Activated T-helper 2 cell treated with anti-CD3 and anti-CD28 coated beads, Interferon-gamma antibody, Interleukin-2, Interleukin-4, amounts not matched to agents 10 μg/mL and 5 μg/mL and 100 μg/mL, durations not matched to agents 14 hours and 24 hours and 36 hours (primary cell): ENCODE measurements around the gene HK2. TPM values are rescaled to one million over a fixed set of nuclear protein-coding genes. Genes with fewer than 3 reads are reported as not detected.
A peak's percentile ranks its signal among the peaks of the same experiment; 100 is the strongest.

Experiments
- DNase-seq: peaks from one replicate; pipeline ENCODE4 v3.0.0; 2021; ENCODE audit warnings: low spot score
- H3K27ac Mint-ChIP-seq: one replicate; pipeline ENCODE4 v1.8.0; 2021; ENCODE audit warnings: mixed read lengths
- H3K27me3 Mint-ChIP-seq: one replicate; pipeline ENCODE4 v1.8.0; 2021; ENCODE audit warnings: low read depth, mixed read lengths
- H3K36me3 Mint-ChIP-seq: one replicate; pipeline ENCODE4 v1.8.0; 2021; ENCODE audit warnings: low read depth, mixed read lengths
- H3K4me1 Mint-ChIP-seq: one replicate; pipeline ENCODE4 v1.8.0; 2021; ENCODE audit warnings: low read depth, mixed read lengths
- H3K4me3 Mint-ChIP-seq: one replicate; pipeline ENCODE4 v1.8.0; 2021; ENCODE audit warnings: low read depth, mild to moderate bottlenecking, moderate library complexity, mixed read lengths
- H3K9me3 Mint-ChIP-seq: one replicate; pipeline ENCODE4 v1.8.0; 2021; ENCODE audit warnings: mixed read lengths
- intact Hi-C: fragments of 100-400 bp; cut with micrococcal nuclease; formaldehyde crosslinking; loops from one replicate; pipeline ENCODE4 v1.15.1; 2023
- total RNA-seq: library from RNA; stranded (reverse); gene quantifications from 2 replicates; pipeline ENCODE4 v1.2.3, GENCODE V29; 2022

HK2 gene
- total RNA-seq, 1 donor from 2014 or later: 102 TPM

- intact Hi-C loops: no loop called here
- no peaks in the 10 kb centered on the region for H3K27me3 Mint-ChIP-seq
- no peak for DNase-seq
- no peak overlapping the region for H3K27ac Mint-ChIP-seq
- peaks cover 44% of the 10 kb centered on the region for H3K4me1 Mint-ChIP-seq
- no peaks in the 10 kb centered on the region for H3K9me3 Mint-ChIP-seq
- peaks cover 72% of the 10 kb centered on the region for H3K36me3 Mint-ChIP-seq
- no peak overlapping the region for H3K4me3 Mint-ChIP-seq
These were observed 32.1 kb downstream of the HK2 start for GRCh38 chr2:74865770-74866674.

DNA sequence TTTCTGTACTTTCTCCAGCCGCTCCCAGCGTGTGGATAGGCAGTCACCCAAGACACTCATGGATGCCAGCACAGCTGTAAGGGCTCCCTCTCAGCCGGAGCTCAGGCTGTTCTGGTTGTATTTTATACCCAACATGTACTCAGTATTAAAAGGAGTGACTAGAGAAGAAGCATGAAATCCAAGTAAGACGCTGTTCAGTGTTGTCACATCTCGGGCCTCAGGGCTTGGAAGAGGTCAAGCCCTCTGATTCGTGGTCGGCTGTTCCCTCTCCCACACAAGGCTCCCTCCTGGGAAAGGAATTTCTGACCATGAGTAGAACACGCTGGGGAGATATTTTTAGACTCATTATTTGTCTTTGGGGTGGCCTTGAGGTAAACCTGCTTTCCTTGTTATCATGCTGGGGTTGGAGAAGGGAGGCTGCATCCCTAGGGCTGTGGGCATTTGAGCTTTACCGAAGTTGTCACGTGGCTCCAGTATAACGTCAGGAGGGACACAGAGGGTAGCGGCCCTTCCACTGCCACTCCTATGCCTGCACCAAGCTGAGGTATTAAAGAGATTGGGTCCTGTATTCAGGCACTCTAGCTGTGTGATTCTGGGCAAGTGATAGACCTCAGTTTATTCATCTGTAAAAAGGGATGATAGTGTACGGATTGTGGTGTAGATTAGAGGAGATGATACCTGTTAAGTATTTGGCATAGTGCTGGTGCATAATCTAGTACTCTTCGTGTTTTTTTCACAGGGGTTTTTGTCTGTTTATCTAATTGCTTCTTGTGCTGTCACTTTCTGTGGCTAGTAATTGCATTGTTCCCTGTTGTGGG, 34.1 kb downstream of the HK2 start:
- Mint-ChIP-seq H3K4me3 (no peak overlapping the region), H3K9me3 (no peaks in the 10 kb centered on the region), H3K4me1 (peaks cover 35% of the 10 kb centered on the region), H3K27me3 (no peaks in the 10 kb centered on the region), H3K27ac (no peak overlapping the region), H3K36me3 (peaks cover 75% of the 10 kb centered on the region)
- no peak for DNase-seq
- intact Hi-C loops: no loop called here

DNA sequence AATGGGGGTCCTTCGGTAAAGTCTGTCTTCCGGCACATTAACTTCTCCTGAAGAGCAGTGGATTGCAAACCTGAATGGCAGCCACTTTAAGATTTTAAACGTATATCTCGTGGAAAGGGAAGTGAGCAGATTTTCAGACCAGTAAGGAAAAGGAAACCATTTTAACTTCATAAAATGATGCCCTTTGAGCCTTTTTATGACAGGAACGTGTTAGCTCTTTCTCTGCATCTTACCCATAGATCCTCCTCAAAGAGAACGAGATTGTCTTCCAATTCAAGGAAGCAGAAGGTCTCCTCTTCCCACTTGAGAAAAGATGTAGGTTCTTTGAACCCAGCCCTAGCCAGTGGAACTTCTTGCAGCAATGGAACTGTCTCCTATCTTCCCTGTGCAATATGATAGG, 35.6 kb downstream of the HK2 start:
- Mint-ChIP-seq H3K36me3 (peaks cover 80% of the 10 kb centered on the region), H3K9me3 (no peaks in the 10 kb centered on the region), H3K27me3 (no peaks in the 10 kb centered on the region), H3K4me3 (no peak overlapping the region), H3K4me1 (peaks cover 29% of the 10 kb centered on the region), H3K27ac (no peak overlapping the region)
- intact Hi-C loops: no loop called here
- no peak for DNase-seq

DNA sequence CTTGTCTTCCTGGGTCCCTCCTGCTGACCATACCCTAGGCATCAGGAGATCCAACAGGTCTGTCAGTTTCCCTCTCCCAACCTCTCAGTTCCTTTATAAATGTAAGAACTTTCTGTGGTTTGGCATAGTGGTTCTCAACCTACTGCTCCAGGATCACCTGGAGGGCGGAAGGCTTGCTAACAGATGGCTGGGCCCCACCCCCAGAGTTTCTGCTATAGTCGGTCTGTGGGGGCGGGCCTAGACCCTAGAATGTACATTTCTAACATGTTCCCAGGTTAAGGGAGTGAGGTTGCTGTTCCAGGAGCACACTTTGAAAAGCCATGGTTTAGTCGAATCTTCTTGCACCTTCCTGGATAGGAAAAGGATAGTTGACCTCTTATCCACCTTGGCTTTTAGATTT, 37.0 kb downstream of the HK2 start:
- no peak overlapping the region for H3K27ac Mint-ChIP-seq
- H3K27me3 Mint-ChIP-seq: no peaks in the 10 kb centered on the region
- intact Hi-C loops: no loop called here
- H3K36me3 Mint-ChIP-seq: peaks cover 77% of the 10 kb centered on the region
- DNase-seq: no peak
- H3K4me3 Mint-ChIP-seq: no peak overlapping the region
- no peaks in the 10 kb centered on the region for H3K9me3 Mint-ChIP-seq
- H3K4me1 Mint-ChIP-seq: peaks cover 21% of the 10 kb centered on the region

GRCh38 chr2:74871414-74871813, 37.5 kb downstream of the HK2 start:
- no peak overlapping the region for H3K4me3 Mint-ChIP-seq
- no peaks in the 10 kb centered on the region for H3K27me3 Mint-ChIP-seq
- intact Hi-C loops: no loop called here
- peaks cover 79% of the 10 kb centered on the region for H3K36me3 Mint-ChIP-seq
- peak overlapping the region; percentile 15 for H3K27ac Mint-ChIP-seq
- DNase-seq: no peak
- H3K9me3 Mint-ChIP-seq: no peaks in the 10 kb centered on the region
- H3K4me1 Mint-ChIP-seq: peaks cover 19% of the 10 kb centered on the region

DNA sequence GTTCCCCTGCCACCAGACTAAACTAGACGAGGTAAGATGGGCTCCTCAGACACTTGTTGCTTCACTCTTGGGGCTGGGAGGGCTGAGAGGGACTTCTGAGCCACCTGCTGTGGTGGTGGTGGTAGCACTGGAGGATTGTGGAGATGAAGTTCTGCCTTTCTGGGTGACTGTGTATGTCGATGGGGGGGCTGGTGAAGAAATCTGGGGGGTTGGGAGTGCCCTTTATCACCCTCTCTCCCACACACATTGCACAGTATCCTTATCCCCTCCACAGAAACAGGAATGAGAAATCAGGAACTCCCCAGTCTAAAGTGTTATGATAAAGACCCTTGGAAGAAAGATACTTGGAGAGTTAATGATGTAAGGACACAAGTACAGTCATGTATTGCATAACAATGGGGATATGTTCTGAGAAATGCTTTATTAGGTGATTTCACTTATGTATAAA, 38.5 kb downstream of the HK2 start:
- H3K36me3 Mint-ChIP-seq: peaks cover 77% of the 10 kb centered on the region
- H3K27ac Mint-ChIP-seq: no peak overlapping the region
- H3K27me3 Mint-ChIP-seq: no peaks in the 10 kb centered on the region

GRCh38 chr2:74873012-74873665, 39.2 kb downstream of the HK2 start:
- peak overlapping the region; percentile 25 for H3K27ac Mint-ChIP-seq
- no peaks in the 10 kb centered on the region for H3K9me3 Mint-ChIP-seq
- no peak for DNase-seq
- H3K4me3 Mint-ChIP-seq: no peak overlapping the region
- peaks cover 10% of the 10 kb centered on the region for H3K4me1 Mint-ChIP-seq
- intact Hi-C loops: no loop called here
- H3K27me3 Mint-ChIP-seq: no peaks in the 10 kb centered on the region
- peaks cover 77% of the 10 kb centered on the region for H3K36me3 Mint-ChIP-seq

More for the DNA sequence above, 38.5 kb downstream of the HK2 start:
- H3K4me3 Mint-ChIP-seq: no peak overlapping the region
- DNase-seq: no peak
- no peaks in the 10 kb centered on the region for H3K9me3 Mint-ChIP-seq
- intact Hi-C loops: no loop called here
- peaks cover 15% of the 10 kb centered on the region for H3K4me1 Mint-ChIP-seq

- Mint-ChIP-seq H3K36me3 (peaks cover 77% of the 10 kb centered on the region), H3K27me3 (no peaks in the 10 kb centered on the region)
- intact Hi-C loops: no loop called here
These were observed 40.0 kb downstream of the HK2 start for GRCh38 chr2:74873678-74874640.

GRCh38 chr2:74876081-74876886, 42.4 kb downstream of the HK2 start:
- Mint-ChIP-seq H3K36me3 (peaks cover 84% of the 10 kb centered on the region), H3K27me3 (no peaks in the 10 kb centered on the region), H3K4me3 (no peak overlapping the region), H3K9me3 (no peaks in the 10 kb centered on the region), H3K4me1 (peaks cover 3% of the 10 kb centered on the region), H3K27ac (peak overlapping the region; percentile 47)
- intact Hi-C loops: loop anchor here (1.0 to 2.0 kb wide), 3 partner anchors 41 to 186 kb away; partner anchors contain the start of gene HK2
- DNase-seq: peak; percentile 30

More at GRCh38 chr2:74873678-74874640, 40.0 kb downstream of the HK2 start:
- Mint-ChIP-seq H3K4me1 (peaks cover 3% of the 10 kb centered on the region), H3K9me3 (no peaks in the 10 kb centered on the region), H3K27ac (no peak overlapping the region), H3K4me3 (no peak overlapping the region)
- DNase-seq: no peak

DNA sequence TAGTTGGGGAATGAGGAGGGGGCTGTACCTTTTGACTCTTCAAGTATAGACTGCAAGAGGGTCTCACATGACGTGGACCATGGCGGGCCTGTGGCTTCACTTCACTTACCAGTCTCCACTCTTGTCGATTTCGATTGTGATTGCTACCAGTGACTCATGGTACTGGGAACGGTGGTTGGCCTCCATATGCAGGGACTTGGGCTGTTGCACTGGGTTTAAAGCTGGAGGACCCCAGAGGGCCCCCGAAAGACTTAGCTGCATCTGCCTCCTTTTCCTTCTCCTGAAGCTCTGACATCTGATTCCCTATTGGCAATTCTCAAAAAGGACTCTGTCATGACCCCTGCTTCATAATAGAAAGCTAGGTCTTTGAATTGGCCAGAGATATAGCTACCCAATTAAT, 43.4 kb downstream of the HK2 start:
- H3K27me3 Mint-ChIP-seq: no peaks in the 10 kb centered on the region
- DNase-seq: no peak
- intact Hi-C loops: loop anchor here (2.0 kb wide), 1 partner anchor 43 kb away; the partner anchor contains the start of gene HK2
- H3K4me1 Mint-ChIP-seq: peaks cover 3% of the 10 kb centered on the region
- H3K27ac Mint-ChIP-seq: no peak overlapping the region
- no peak overlapping the region for H3K4me3 Mint-ChIP-seq
- peaks cover 82% of the 10 kb centered on the region for H3K36me3 Mint-ChIP-seq
- no peaks in the 10 kb centered on the region for H3K9me3 Mint-ChIP-seq

- intact Hi-C loops: loop anchor here (2.0 kb wide), 1 partner anchor 43 kb away; the partner anchor contains the start of gene HK2
- Mint-ChIP-seq H3K4me3 (no peak overlapping the region), H3K9me3 (no peaks in the 10 kb centered on the region), H3K36me3 (peaks cover 81% of the 10 kb centered on the region), H3K27me3 (no peaks in the 10 kb centered on the region), H3K4me1 (peaks cover 3% of the 10 kb centered on the region), H3K27ac (no peak overlapping the region)
- DNase-seq: no peak
These were observed 44.0 kb downstream of the HK2 start for GRCh38 chr2:74877781-74878433.
